ENCODE data around the gene ZFHX3. TPM values are rescaled to one million over a fixed set of nuclear protein-coding genes. Genes with fewer than 3 reads are reported as not detected.

Gene ZFHX3
- total and polyA plus RNA-seq, 4 donors: 2.6 to 32.7 (median 14.7) TPM

GRCh38 chr16:72841506-72841905 is 206.4 kb downstream of the ZFHX3 start:
- peaks cover 0 to 24% (median 12%) of the 10 kb centered on the region in 5 donors for H3K4me1 ChIP-seq (ENCODE audit: control insufficient read depth in 5 of 5, insufficient read depth in 5 of 5, low read length in 5 of 5)
- H3K36me3 ChIP-seq (ENCODE audit: control insufficient read depth in 4 of 4, insufficient read depth in 4 of 4, low read length in 4 of 4): no peaks in the 10 kb centered on the region
- no peak overlapping the region for H3K9ac ChIP-seq (ENCODE audit: insufficient read depth in 1 of 2, low read length in 2 of 2)
- H3K9me3 ChIP-seq (ENCODE audit: control insufficient read depth in 4 of 4, insufficient read depth in 3 of 4, low read length in 3 of 4): no peaks in the 10 kb centered on the region
- H3K27me3 ChIP-seq (ENCODE audit: control insufficient read depth in 3 of 3, insufficient read depth in 3 of 3, low read length in 2 of 3): no peaks in the 10 kb centered on the region
- DNase-seq (peak in 1 of 3 donors; percentile 61), ATAC-seq (ENCODE audit: insufficient read depth, low FRiP score) (no peak)
- H3K27ac ChIP-seq (ENCODE audit: low read depth in 1 of 2, low read length in 1 of 2): no peak overlapping the region
- TF ChIP-seq CTCF (IDR thresholded peaks at IDR 0.05; ENCODE audit: control extremely low read depth, extremely low read depth): no peak
- no peak overlapping the region for H3K4me3 ChIP-seq
- 73 to 89% methylated on average over 3 of the region's 3 CpGs for whole genome bisulfite sequencing, 2 donors

DNA sequence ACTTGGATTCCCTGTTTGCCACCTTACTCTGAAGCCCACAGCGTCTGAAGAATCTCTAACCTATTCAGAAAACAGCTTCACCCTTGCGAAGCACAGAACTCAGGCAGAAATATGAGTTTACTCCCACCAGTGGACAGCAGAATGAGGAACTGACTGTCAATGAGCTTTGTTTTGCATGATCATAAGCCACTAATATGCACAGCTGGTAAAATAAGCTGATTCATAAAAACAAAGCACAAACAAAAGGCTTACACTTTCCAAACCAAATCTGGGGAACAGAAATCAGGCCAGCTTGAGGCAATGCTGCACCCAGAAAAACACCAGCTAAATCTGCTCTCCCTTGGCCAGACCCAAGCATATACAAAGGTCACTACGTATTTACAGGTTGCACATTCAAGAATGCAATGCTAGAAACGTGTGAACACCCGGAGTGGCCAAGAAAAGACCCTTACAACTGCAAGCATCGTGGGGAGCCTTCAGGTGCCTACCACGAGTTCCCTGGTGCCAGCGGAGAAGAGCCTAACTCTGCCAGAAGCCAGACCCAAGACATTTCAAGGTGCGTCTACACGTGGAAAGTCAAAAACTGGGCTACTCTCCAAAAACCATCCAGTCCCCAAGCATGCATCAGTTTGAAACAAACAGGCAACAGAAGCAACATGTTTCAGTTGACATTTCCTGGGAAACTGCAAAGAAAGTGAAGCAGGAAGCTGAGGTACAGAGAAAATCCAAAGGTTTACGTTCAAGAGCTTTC is 207.1 kb downstream of the ZFHX3 start:
- ATAC-seq (ENCODE audit: insufficient read depth, low FRiP score): no peak
- 74 to 78% methylated on average over 11 of the region's 11 CpGs for WGBS, 2 donors
- no peak for TF ChIP-seq CTCF (IDR thresholded peaks at IDR 0.05; ENCODE audit: control extremely low read depth, extremely low read depth)
- Histone ChIP-seq H3K9me3 (ENCODE audit: control insufficient read depth in 4 of 4, insufficient read depth in 3 of 4, low read length in 3 of 4) (no peaks in the 10 kb centered on the region), H3K27ac (ENCODE audit: low read depth in 1 of 2, low read length in 1 of 2) (peak overlapping the region in 1 of 2 donors; percentile 18), H3K4me1 (ENCODE audit: control insufficient read depth in 5 of 5, insufficient read depth in 5 of 5, low read length in 5 of 5) (peaks cover 0 to 24% (median 12%) of the 10 kb centered on the region in 5 donors), H3K27me3 (ENCODE audit: control insufficient read depth in 3 of 3, insufficient read depth in 3 of 3, low read length in 2 of 3) (no peaks in the 10 kb centered on the region), H3K4me3 (no peak overlapping the region), H3K9ac (ENCODE audit: insufficient read depth in 1 of 2, low read length in 2 of 2) (peak overlapping the region in 1 of 2 donors; percentile 11), H3K36me3 (ENCODE audit: control insufficient read depth in 4 of 4, insufficient read depth in 4 of 4, low read length in 4 of 4) (no peaks in the 10 kb centered on the region)
- DNase-seq: peak in 2 of 3 donors; percentile 59 to 70

- DNase-seq: no peak
- H3K9ac ChIP-seq (ENCODE audit: insufficient read depth in 1 of 2, low read length in 2 of 2): no peak overlapping the region
- TF ChIP-seq CTCF (IDR thresholded peaks at IDR 0.05; ENCODE audit: control extremely low read depth, extremely low read depth): no peak
- H3K4me3 ChIP-seq: no peak overlapping the region
- WGBS, 2 donors: 96 to 97% methylated on average over 13 of the region's 13 CpGs
- no peak for ATAC-seq (ENCODE audit: insufficient read depth, low FRiP score)
- no peaks in the 10 kb centered on the region for H3K9me3 ChIP-seq (ENCODE audit: control insufficient read depth in 4 of 4, insufficient read depth in 3 of 4, low read length in 3 of 4)
- no peak overlapping the region for H3K27ac ChIP-seq (ENCODE audit: low read depth in 1 of 2, low read length in 1 of 2)
- H3K4me1 ChIP-seq (ENCODE audit: control insufficient read depth in 5 of 5, insufficient read depth in 5 of 5, low read length in 5 of 5): peaks cover 0 to 24% (median 12%) of the 10 kb centered on the region in 5 donors
- no peaks in the 10 kb centered on the region for H3K36me3 ChIP-seq (ENCODE audit: control insufficient read depth in 4 of 4, insufficient read depth in 4 of 4, low read length in 4 of 4)
- no peaks in the 10 kb centered on the region for H3K27me3 ChIP-seq (ENCODE audit: control insufficient read depth in 3 of 3, insufficient read depth in 3 of 3, low read length in 2 of 3)
Observed at GRCh38 chr16:72838951-72839350, 209.0 kb downstream of the ZFHX3 start.
